A549 (cell line): Measurements from ENCODE around the gene DAO. TPM values are rescaled to one million over a fixed set of nuclear protein-coding genes. Genes with fewer than 3 reads are reported as not detected.

Source experiments
- ATAC-seq, 2 experiments: fragments of 200-7000 bp in 1 of 2; fragments of >200 bp in 1 of 2; cut with Nextera tagmentation in 1 of 2; cut with Tn5 transposase in 1 of 2; 3 replicates each; pipeline versions ENCODE4 v1.8.0 to v1.9.1; 2018 to 2020; ENCODE audit warnings: mild to moderate bottlenecking in 1 of 2, moderate library complexity in 1 of 2
- CTCF ChIA-PET: fragments of 300-600 bp; sonication (Branson Sonifier 250); formaldehyde crosslinking; extraction: SDS; loops from one replicate; lab custom pipeline; 2021; ENCODE audit warnings: antibody characterized with exemption, inconsistent platforms; lab: Yijun Ruan, JAX
- POLR2A ChIA-PET: fragments of 350-600 bp; formaldehyde crosslinking; extraction: SDS; loops from one replicate; lab custom pipeline; 2021; ENCODE audit warnings: antibody characterized with exemption, inconsistent platforms; lab: Yijun Ruan, JAX
- DNase-seq, 2 experiments: peaks; one replicate each; pipeline versions ENCODE4 v3.0.0 to v3.0.0-alpha.2; 2011 to 2016; ENCODE audit warnings: low read depth in 1 of 2, low spot score in 1 of 2
- FAIRE-seq: peaks from 2 replicates; lab custom pipeline; 2011; peaks lifted over from hg19 to GRCh38; lab: Jason Lieb, UNC
- H3K27ac ChIP-seq, 2 experiments: fragments of >200 bp; sonication (Bioruptor Twin); formaldehyde crosslinking; 3 replicates each; pipeline ENCODE4 v1.5.1; 2016 to 2017
- H3K4me1 ChIP-seq: fragments of >200 bp; sonication (Bioruptor Twin); formaldehyde crosslinking; 3 replicates; pipeline ENCODE4 v1.6.1; 2016
- H3K4me2 ChIP-seq: fragments of >200 bp; sonication (Bioruptor Twin); formaldehyde crosslinking; 3 replicates; pipeline ENCODE4 v1.6.1; 2016
- H3K4me3 ChIP-seq: fragments of >200 bp; sonication (Bioruptor Twin); formaldehyde crosslinking; 3 replicates; pipeline ENCODE4 v1.5.1; 2016
- H3K9me3 ChIP-seq: fragments of >200 bp; sonication (Bioruptor Twin); formaldehyde crosslinking; 3 replicates; pipeline ENCODE4 v1.6.1; 2016
- CBX8 ChIP-seq: fragments of 200-600 bp; sonication (generic); IDR thresholded peaks from 2 replicates; pipeline ENCODE4 v1.6.1; 2016
- CHD4 ChIP-seq: fragments of 200-600 bp; sonication (generic); IDR thresholded peaks from 2 replicates; pipeline ENCODE4 v1.6.1; 2016; ENCODE audit warnings: antibody characterized with exemption, mild to moderate bottlenecking, borderline replicate concordance
- EHMT2 ChIP-seq: fragments of 200-600 bp; sonication (generic); IDR thresholded peaks from 2 replicates; pipeline ENCODE4 v1.6.1; 2016; ENCODE audit warnings: antibody characterized with exemption, low read depth, mild to moderate bottlenecking, moderate library complexity
- ELK1 ChIP-seq: fragments of 150-350 bp; IDR thresholded peaks from 2 replicates; pipeline ENCODE4 v1.6.1; 2014; ENCODE audit warnings: low read depth, mild to moderate bottlenecking, low read length
- ESRRA ChIP-seq: fragments of 150-350 bp; IDR thresholded peaks from 2 replicates; pipeline ENCODE4 v1.6.1; 2014; ENCODE audit warnings: mild to moderate bottlenecking, low read length, borderline replicate concordance
- FOSL2 ChIP-seq, 2 experiments: fragments of 450-650 bp in 1 of 2; fragments of >200 bp in 1 of 2; sonication (Bioruptor Twin) in 1 of 2; formaldehyde crosslinking; IDR thresholded peaks; 2 replicates each; pipeline versions ENCODE4 v1.5.0 to v1.6.1; 2016 to 2020; ENCODE audit warnings: mild to moderate bottlenecking in 1 of 2, moderate library complexity in 1 of 2
- GATA3 ChIP-seq: IDR thresholded peaks from 2 replicates; pipeline ENCODE4 v1.6.1; 2012; ENCODE audit warnings: borderline replicate concordance
- HEYL ChIP-seq: fragments of 250-450 bp; sonication (Bioruptor Pico); IDR thresholded peaks from 2 replicates; pipeline ENCODE4 v1.8.0; 2021; ENCODE audit warnings: mild to moderate bottlenecking, moderate library complexity
- HMGXB4 ChIP-seq: fragments of 250-450 bp; sonication (Bioruptor Pico); IDR thresholded peaks from 2 replicates; pipeline ENCODE4 v1.5.0; 2021; ENCODE audit warnings: mild to moderate bottlenecking, moderate library complexity, borderline replicate concordance
- JUNB ChIP-seq: fragments of >200 bp; sonication (Bioruptor Twin); formaldehyde crosslinking; IDR thresholded peaks from 2 replicates; pipeline ENCODE4 v1.6.1; 2016
- KDM1A ChIP-seq: fragments of 200-600 bp; sonication (generic); IDR thresholded peaks from 2 replicates; pipeline ENCODE4 v1.6.1; 2016; ENCODE audit warnings: low read depth, mild to moderate bottlenecking
- MAFK ChIP-seq: fragments of 450-650 bp; IDR thresholded peaks from 2 replicates; pipeline ENCODE4 v1.6.1; 2014; ENCODE audit not compliant: partially characterized antibody
- NR3C1 ChIP-seq: fragments of >200 bp; sonication (Bioruptor Twin); formaldehyde crosslinking; IDR thresholded peaks from 3 replicates; pipeline ENCODE4 v1.6.1; 2017
- PHF8 ChIP-seq: fragments of 200-600 bp; sonication (generic); IDR thresholded peaks from 2 replicates; pipeline ENCODE4 v1.6.1; 2016; ENCODE audit warnings: low read depth, mild to moderate bottlenecking, antibody characterized with exemption, moderate library complexity, borderline replicate concordance
- POLR2AphosphoS2 ChIP-seq: conservative IDR thresholded peaks from 2 replicates; pipeline ENCODE4 v1.6.1; 2012; ENCODE audit warnings: low read length, improper control_type of control experiment, inconsistent platforms
- RAD21 ChIP-seq, 2 experiments: fragments of >200 bp in 1 of 2; sonication (Bioruptor Twin) in 1 of 2; formaldehyde crosslinking in 1 of 2; IDR thresholded peaks in 1 of 2; conservative IDR thresholded peaks in 1 of 2; 2 replicates in 1 of 2; 3 replicates in 1 of 2; pipeline ENCODE4 v1.6.1; 2012 to 2018; ENCODE audit warnings: inconsistent platforms in 1 of 2
- RCOR1 ChIP-seq: fragments of 150-350 bp; IDR thresholded peaks from 2 replicates; pipeline ENCODE4 v1.6.1; 2014; ENCODE audit warnings: antibody characterized with exemption, low read length, low read depth
- RFX5 ChIP-seq: fragments of 450-650 bp; IDR thresholded peaks from 2 replicates; pipeline ENCODE4 v1.7.1; 2014; ENCODE audit warnings: antibody characterized with exemption, mild to moderate bottlenecking, moderate library complexity
- SMC3 ChIP-seq: fragments of >200 bp; sonication (Bioruptor Twin); formaldehyde crosslinking; IDR thresholded peaks from 3 replicates; pipeline ENCODE4 v1.6.1; 2018; ENCODE audit warnings: inconsistent platforms
- TFCP2L1 ChIP-seq: fragments of 250-450 bp; sonication (Bioruptor Pico); IDR thresholded peaks from 2 replicates; pipeline ENCODE4 v1.5.0; 2021; ENCODE audit warnings: mild to moderate bottlenecking
- TP53 ChIP-seq: fragments of 250-450 bp; sonication (Bioruptor Pico); IDR thresholded peaks from 2 replicates; pipeline ENCODE4 v1.5.0; 2021; ENCODE audit warnings: mild to moderate bottlenecking, moderate library complexity
- USF2 ChIP-seq: fragments of 450-650 bp; IDR thresholded peaks from 2 replicates; pipeline ENCODE4 v1.6.1; 2014; ENCODE audit warnings: antibody characterized with exemption
- ZC3H11A ChIP-seq: fragments of 450-650 bp; IDR thresholded peaks from 2 replicates; pipeline ENCODE4 v1.6.1; 2014; ENCODE audit warnings: antibody characterized with exemption, mild to moderate bottlenecking
- ZFP36 ChIP-seq: fragments of 450-650 bp; IDR thresholded peaks from 2 replicates; pipeline ENCODE4 v1.6.1; 2014; ENCODE audit warnings: borderline replicate concordance; ENCODE audit not compliant: partially characterized antibody
- ZNF302 ChIP-seq: fragments of 250-450 bp; sonication (Bioruptor Pico); IDR thresholded peaks from 2 replicates; pipeline ENCODE4 v1.9.0; 2021; ENCODE audit warnings: inconsistent platforms, mild to moderate bottlenecking, moderate library complexity
- ZSCAN20 ChIP-seq: fragments of 250-450 bp; sonication (Bioruptor Pico); IDR thresholded peaks from 2 replicates; pipeline ENCODE4 v1.8.0; 2022; ENCODE audit warnings: mild to moderate bottlenecking, moderate library complexity
- WGBS: methylation state at CpG from one replicate; pipeline ENCODE4 v1.1.6; 2017; ENCODE audit errors: missing lambda C conversion rate; 5-methylcytosine and 5-hydroxymethylcytosine counted together
- polyA plus RNA-seq, 4 experiments: library from polyadenylated mRNA; depleted of rRNA in 3 of 4; stranded (reverse); fragments of >200 nt; fragmentation: RNase III in 1 of 4; extraction: RNeasy Plus Mini Kit Qiagen cat#74134 plus additional on column Dnase treatment in 1 of 4; gene quantifications; 2 replicates in 3 of 4; 3 replicates in 1 of 4; pipeline ENCODE4 v1.2.3, GENCODE V29; 2011 to 2017
- TF ChIP-seq, protein P1 (sequence below): fragments of >200 bp; sonication (Bioruptor Twin); formaldehyde crosslinking; IDR thresholded peaks from 3 replicates; pipeline ENCODE4 v1.5.1; 2016
- TF ChIP-seq, protein P2 (sequence below): IDR thresholded peaks from 2 replicates; pipeline ENCODE4 v1.6.1; 2012

DAO gene
- polyA plus RNA-seq, 2 of the 4 experiments (the other 2 are of a cell fraction) = not detected

DNA sequence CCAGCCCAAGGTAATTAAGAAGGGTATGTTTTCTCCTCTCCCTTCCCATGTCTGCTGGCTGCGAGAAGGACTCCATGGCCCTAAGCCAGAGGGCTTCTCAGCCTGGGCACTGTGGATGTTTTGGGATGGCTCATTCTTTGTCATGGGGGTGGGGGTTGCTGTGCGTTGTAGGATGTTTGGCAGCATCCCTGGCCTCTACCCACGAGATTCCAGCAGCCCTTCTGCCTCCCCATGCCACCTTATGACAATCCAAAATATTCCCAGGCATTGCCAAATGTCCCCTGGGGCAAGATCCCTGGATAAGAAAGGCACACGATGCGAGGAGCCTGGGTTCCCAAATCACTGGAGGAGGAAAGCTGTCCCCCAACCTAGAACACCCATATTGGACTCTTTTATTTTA is 36.4 kb downstream of the DAO start:
- no peak overlapping the region for H3K4me3 ChIP-seq
- TF ChIP-seq RFX5 (no peak), TFCP2L1 (CRISPR knock-in tag) (no peak), TP53 (CRISPR knock-in tag) (no peak), JUNB (no peak), POLR2AphosphoS2 (no peak), USF2 (no peak), PHF8 (no peak), RAD21 (conservative IDR thresholded peaks at IDR 0.05 in 1 of 2, IDR thresholded peaks at IDR 0.05 in 1 of 2) (no peak)
- H3K9me3 ChIP-seq = no peaks in the 10 kb centered on the region; the same call in 2 of the 3 replicates
- ChIA-PET POLR2A (no interaction called here), CTCF (no interaction called here)
- FAIRE-seq (no peak), ATAC-seq (no peak), DNase-seq (no peak)
- no peak overlapping the region for H3K27ac ChIP-seq
- WGBS = 46% methylated on average over 5 of the region's 5 CpGs
- H3K4me1 ChIP-seq = no peaks in the 10 kb centered on the region
- H3K4me2 ChIP-seq = no peak overlapping the region

GRCh38 chr12:108918206-108918605 is 38.3 kb downstream of the DAO start:
- H3K4me2 ChIP-seq = no peak overlapping the region
- WGBS = 4% methylated on average over 2 of the region's 2 CpGs
- no peaks in the 10 kb centered on the region for H3K4me1 ChIP-seq
- DNase-seq (no peak), FAIRE-seq (no peak), ATAC-seq (no peak)
- no peak overlapping the region for H3K27ac ChIP-seq
- TF ChIP-seq GATA3 (no peak), KDM1A (no peak), ELK1 (no peak), ZSCAN20 (no peak), SMC3 (no peak), FOSL2 (IDR thresholded peaks at IDR 0.05) (no peak), FOSL2 (CRISPR knock-in tag; IDR thresholded peaks at IDR 0.05) (no peak), USF2 (no peak), HEYL (CRISPR knock-in tag) (no peak)
- TF ChIP-seq, all 56 proteins: peak for 0
- H3K9me3 ChIP-seq = peaks cover 3% of the 10 kb centered on the region; the same call in 1 of the 3 replicates
- no peak overlapping the region for H3K4me3 ChIP-seq
- ChIA-PET POLR2A (no interaction called here), CTCF (no interaction called here)

DNA sequence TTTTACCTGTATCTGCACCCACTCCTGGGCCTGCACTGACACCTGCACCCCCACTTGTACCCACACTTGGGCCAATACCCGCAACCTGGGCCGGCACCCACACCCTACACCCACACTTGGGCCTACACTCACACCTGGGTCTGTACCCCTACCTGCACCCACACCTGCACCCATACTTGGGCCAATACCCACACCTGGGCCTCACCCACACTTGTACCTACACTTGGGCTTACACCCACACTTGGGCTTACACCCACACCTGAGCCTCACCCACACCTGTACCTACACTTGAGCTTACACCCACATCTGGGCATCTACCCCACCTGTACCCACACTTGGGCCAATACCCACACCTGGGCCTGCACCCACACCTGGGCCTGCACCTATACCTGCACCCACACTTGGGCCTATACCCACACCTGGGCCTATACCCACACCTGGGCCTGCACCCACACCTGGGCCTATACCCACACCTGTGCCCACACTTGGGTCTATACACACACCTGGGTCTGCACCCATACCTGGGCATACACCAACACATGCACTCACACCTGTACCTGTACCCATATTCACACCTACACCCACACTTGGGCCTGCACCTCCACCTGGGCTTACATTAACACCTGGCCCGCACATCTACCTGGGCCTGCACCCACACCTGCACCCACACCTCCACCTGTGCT is 39.2 kb downstream of the DAO start:
- FAIRE-seq = no peak
- H3K27ac ChIP-seq = no peak overlapping the region
- no peak for DNase-seq
- WGBS = 80% methylated on average over 3 of the region's 3 CpGs
- H3K4me1 ChIP-seq = no peaks in the 10 kb centered on the region
- no peak overlapping the region for H3K4me2 ChIP-seq
- ChIA-PET POLR2A (no interaction called here), CTCF (no interaction called here)
- ATAC-seq = no peak
- peaks cover 4% of the 10 kb centered on the region; the same call in 1 of the 3 replicates for H3K9me3 ChIP-seq
- H3K4me3 ChIP-seq = no peak overlapping the region
- TF ChIP-seq SMC3 = no peak
- TF ChIP-seq, protein P1, sequence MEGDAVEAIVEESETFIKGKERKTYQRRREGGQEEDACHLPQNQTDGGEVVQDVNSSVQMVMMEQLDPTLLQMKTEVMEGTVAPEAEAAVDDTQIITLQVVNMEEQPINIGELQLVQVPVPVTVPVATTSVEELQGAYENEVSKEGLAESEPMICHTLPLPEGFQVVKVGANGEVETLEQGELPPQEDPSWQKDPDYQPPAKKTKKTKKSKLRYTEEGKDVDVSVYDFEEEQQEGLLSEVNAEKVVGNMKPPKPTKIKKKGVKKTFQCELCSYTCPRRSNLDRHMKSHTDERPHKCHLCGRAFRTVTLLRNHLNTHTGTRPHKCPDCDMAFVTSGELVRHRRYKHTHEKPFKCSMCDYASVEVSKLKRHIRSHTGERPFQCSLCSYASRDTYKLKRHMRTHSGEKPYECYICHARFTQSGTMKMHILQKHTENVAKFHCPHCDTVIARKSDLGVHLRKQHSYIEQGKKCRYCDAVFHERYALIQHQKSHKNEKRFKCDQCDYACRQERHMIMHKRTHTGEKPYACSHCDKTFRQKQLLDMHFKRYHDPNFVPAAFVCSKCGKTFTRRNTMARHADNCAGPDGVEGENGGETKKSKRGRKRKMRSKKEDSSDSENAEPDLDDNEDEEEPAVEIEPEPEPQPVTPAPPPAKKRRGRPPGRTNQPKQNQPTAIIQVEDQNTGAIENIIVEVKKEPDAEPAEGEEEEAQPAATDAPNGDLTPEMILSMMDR = no peak
- TF ChIP-seq POLR2AphosphoS2 = no peak
- TF ChIP-seq, protein P2, sequence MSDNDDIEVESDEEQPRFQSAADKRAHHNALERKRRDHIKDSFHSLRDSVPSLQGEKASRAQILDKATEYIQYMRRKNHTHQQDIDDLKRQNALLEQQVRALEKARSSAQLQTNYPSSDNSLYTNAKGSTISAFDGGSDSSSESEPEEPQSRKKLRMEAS = no peak
- TF ChIP-seq ZFP36 = no peak
- TF ChIP-seq RCOR1 = no peak
- no peak for TF ChIP-seq ZNF302 (CRISPR knock-in tag)
- no peak for TF ChIP-seq EHMT2
- TF ChIP-seq HEYL (CRISPR knock-in tag) = no peak
- no peak for TF ChIP-seq HMGXB4 (CRISPR knock-in tag)
- no peak for TF ChIP-seq CHD4
- no peak for TF ChIP-seq ESRRA
- TF ChIP-seq CBX8 = no peak
- TF ChIP-seq NR3C1 = no peak
- no peak for TF ChIP-seq ZC3H11A
- TF ChIP-seq MAFK = no peak
